Naive thymus-derived CD8-positive, alpha-beta T cell (primary cell): ENCODE data around the gene STEAP1B. TPM values are rescaled to one million over a fixed set of nuclear protein-coding genes. Genes with fewer than 3 reads are reported as not detected.
A peak's percentile ranks its signal among the peaks of the same experiment; 100 is the strongest.
"Not testable (repeated sequence)": the region's sequence is repeated elsewhere in the genome, so short reads cannot be mapped to it uniquely, and the experiment has no call there.

Experiments used
- ATAC-seq, 2 donors: fragments of 150-1000 bp; cut with Tn5 transposase in 1 of 2; sonication (Bioruptor Pico), chemical (Tn5 transposase) in 1 of 2; 1 replicate in 1 of 2; 2 replicates in 1 of 2; pipeline ENCODE4 v1.10.0; 2021; ENCODE audit warnings: mild to moderate bottlenecking in 2 of 2, moderate library complexity in 2 of 2
- POLR2A ChIA-PET: fragments of 350-600 bp; sonication (Branson Sonifier 250); formaldehyde crosslinking; loops from one replicate; lab custom pipeline; 2021; ENCODE audit warnings: antibody characterized with exemption; lab: Charles Lee
- DNase-seq, 10 donors: peaks; one replicate each; pipeline versions ENCODE4 v3.0.0 to v3.0.0-alpha.2; 2020 to 2022
- H3K27ac Mint-ChIP-seq, 10 donors: one replicate each; pipeline ENCODE4 v1.8.0; 2020 to 2022; ENCODE audit warnings: mild to moderate bottlenecking in 10 of 10, mixed read lengths in 10 of 10, moderate library complexity in 4 of 10, inconsistent platforms in 1 of 10
- H3K27me3 Mint-ChIP-seq, 5 donors: one replicate each; pipeline ENCODE4 v1.8.0; 2021 to 2022; ENCODE audit warnings: mixed read lengths in 5 of 5
- H3K36me3 Mint-ChIP-seq, 3 donors: one replicate each; pipeline ENCODE4 v1.8.0; 2020 to 2022; ENCODE audit warnings: mixed read lengths in 3 of 3, mild to moderate bottlenecking in 2 of 3, inconsistent platforms in 1 of 3
- H3K4me1 Mint-ChIP-seq, 4 donors: one replicate each; pipeline ENCODE4 v1.8.0; 2021 to 2022; ENCODE audit warnings: mixed read lengths in 4 of 4
- H3K4me3 Mint-ChIP-seq, 10 donors: one replicate each; pipeline ENCODE4 v1.8.0; 2020 to 2022; ENCODE audit warnings: mild to moderate bottlenecking in 10 of 10, mixed read lengths in 10 of 10, moderate library complexity in 6 of 10, inconsistent platforms in 1 of 10
- H3K9me3 Mint-ChIP-seq, 9 donors: one replicate each; pipeline ENCODE4 v1.8.0; 2020 to 2022; ENCODE audit warnings: mixed read lengths in 9 of 9, mild to moderate bottlenecking in 3 of 9, inconsistent platforms in 1 of 9, moderate library complexity in 1 of 9
- polyA plus RNA-seq, 3 donors: library from polyadenylated mRNA; unstranded; fragments of 300-500 nt; fragmentation: Illumina TruSeq; gene quantifications; one replicate each; pipeline ENCODE4 v1.2.3, GENCODE V29; 2021
- total RNA-seq, 8 experiments: library from RNA in 2 of 8; stranded (reverse) in 2 of 8; gene quantifications; one replicate each; pipeline ENCODE4 v1.2.3 and lab custom pipeline; 2021 to 2026

The STEAP1B gene
- total and polyA plus RNA-seq, 5 experiments from 2014 or later: 0.28 TPM; not detected in 4

- Mint-ChIP-seq H3K4me3 (peak overlapping the region in 1 of 10 donors; percentile 36), H3K4me1 (peaks cover 7 to 29% (median 12%) of the 10 kb centered on the region in 4 donors), H3K36me3 (no peaks in the 10 kb centered on the region), H3K27ac (peak overlapping the region in 2 of 10 donors; percentile 8 to 43), H3K27me3 (peaks cover 0 to 17% (median 0%) of the 10 kb centered on the region in 5 donors), H3K9me3 (no peaks in the 10 kb centered on the region)
- DNase-seq: no peak
- POLR2A ChIA-PET: no interaction called here
- ATAC-seq: no peak
Measured at GRCh38 chr7:22445853-22446252, 54.1 kb downstream of the STEAP1B start.

- Mint-ChIP-seq H3K27ac (peak overlapping the region in 4 of 10 donors; percentile 3 to 43 (median 14)), H3K4me1 (peaks cover 7 to 29% (median 12%) of the 10 kb centered on the region in 4 donors), H3K4me3 (peak overlapping the region in 2 of 10 donors; percentile 36 to 52), H3K36me3 (no peaks in the 10 kb centered on the region), H3K27me3 (peaks cover 0 to 17% (median 0%) of the 10 kb centered on the region in 5 donors), H3K9me3 (no peaks in the 10 kb centered on the region)
- peak in 1 of 10 donors; percentile 3 for DNase-seq
- no peak for ATAC-seq
- POLR2A ChIA-PET: no interaction called here
Measured at GRCh38 chr7:22445140-22445743, 54.7 kb downstream of the STEAP1B start.

- H3K4me1 Mint-ChIP-seq: peaks cover 7 to 29% (median 12%) of the 10 kb centered on the region in 4 donors
Measured at GRCh38 chr7:22444181-22444971, 55.6 kb downstream of the STEAP1B start.

GRCh38 chr7:22443370-22444180, 56.4 kb downstream of the STEAP1B start:
- Mint-ChIP-seq H3K4me3 (no peak overlapping the region), H3K27me3 (peaks cover 0 to 8% (median 0%) of the 10 kb centered on the region in 5 donors), H3K36me3 (no peaks in the 10 kb centered on the region), H3K4me1 (peaks cover 7 to 29% (median 12%) of the 10 kb centered on the region in 4 donors), H3K27ac (no peak overlapping the region), H3K9me3 (no peaks in the 10 kb centered on the region)
- POLR2A ChIA-PET: no interaction called here
- DNase-seq (no peak), ATAC-seq (no peak)

More at GRCh38 chr7:22444181-22444971, 55.6 kb downstream of the STEAP1B start:
- Mint-ChIP-seq H3K4me3 (peak overlapping the region in 2 of 10 donors; percentile 5 to 6), H3K27me3 (peaks cover 0 to 10% (median 0%) of the 10 kb centered on the region in 5 donors), H3K9me3 (no peaks in the 10 kb centered on the region), H3K27ac (peak overlapping the region in 3 of 10 donors; percentile 8 to 67 (median 38)), H3K36me3 (no peaks in the 10 kb centered on the region)
- ATAC-seq (no peak), DNase-seq (no peak)
- POLR2A ChIA-PET: no interaction called here

GRCh38 chr7:22442882-22443369, 57.1 kb downstream of the STEAP1B start:
- H3K4me3 Mint-ChIP-seq: no peak overlapping the region
- H3K27ac Mint-ChIP-seq: no peak overlapping the region
- peaks cover 7 to 28% (median 12%) of the 10 kb centered on the region in 4 donors for H3K4me1 Mint-ChIP-seq
- no peaks in the 10 kb centered on the region for H3K9me3 Mint-ChIP-seq
- DNase-seq (no peak), ATAC-seq (no peak)
- H3K27me3 Mint-ChIP-seq: peaks cover 0 to 11% (median 0%) of the 10 kb centered on the region in 5 donors
- H3K36me3 Mint-ChIP-seq: no peaks in the 10 kb centered on the region
- POLR2A ChIA-PET: no interaction called here

GRCh38 chr7:22442187-22442881, 57.7 kb downstream of the STEAP1B start:
- Mint-ChIP-seq H3K4me3 (no peak overlapping the region), H3K36me3 (no peaks in the 10 kb centered on the region), H3K4me1 (peaks cover 7 to 23% (median 12%) of the 10 kb centered on the region in 4 donors), H3K27ac (no peak overlapping the region), H3K27me3 (peaks cover 0 to 14% (median 0%) of the 10 kb centered on the region in 5 donors), H3K9me3 (no peaks in the 10 kb centered on the region)
- no peak for DNase-seq
- POLR2A ChIA-PET: no interaction called here
- no peak for ATAC-seq

- Mint-ChIP-seq H3K4me1 (peaks cover 7 to 21% (median 12%) of the 10 kb centered on the region in 4 donors), H3K36me3 (no peaks in the 10 kb centered on the region), H3K9me3 (no peaks in the 10 kb centered on the region), H3K4me3 (no peak overlapping the region), H3K27ac (no peak overlapping the region), H3K27me3 (peaks cover 0 to 18% (median 0%) of the 10 kb centered on the region in 5 donors)
- POLR2A ChIA-PET: no interaction called here
- ATAC-seq (no peak), DNase-seq (no peak)
Measured at GRCh38 chr7:22441157-22441556, 58.8 kb downstream of the STEAP1B start.

GRCh38 chr7:22438994-22439393, 61.0 kb downstream of the STEAP1B start:
- POLR2A ChIA-PET: no interaction called here
- H3K9me3 Mint-ChIP-seq: no peaks in the 10 kb centered on the region
- H3K27ac Mint-ChIP-seq: no peak overlapping the region
- peaks cover 0 to 18% (median 0%) of the 10 kb centered on the region in 5 donors for H3K27me3 Mint-ChIP-seq
- H3K36me3 Mint-ChIP-seq: no peaks in the 10 kb centered on the region
- no peak for ATAC-seq
- no peak for DNase-seq
- peaks cover 0 to 8% (median under 1%) of the 10 kb centered on the region in 4 donors for H3K4me1 Mint-ChIP-seq
- no peak overlapping the region for H3K4me3 Mint-ChIP-seq

GRCh38 chr7:22436552-22436951, 63.4 kb downstream of the STEAP1B start:
- POLR2A ChIA-PET, H3K27ac Mint-ChIP-seq, H3K4me1 Mint-ChIP-seq, H3K4me3 Mint-ChIP-seq, DNase-seq, H3K36me3 Mint-ChIP-seq, ATAC-seq, H3K9me3 Mint-ChIP-seq: not testable (repeated sequence)
- peaks cover 0 to 12% (median 0%) of the 10 kb centered on the region in 5 donors for H3K27me3 Mint-ChIP-seq

- Mint-ChIP-seq H3K27ac (no peak overlapping the region), H3K4me1 (peaks cover 0 to 5% (median under 1%) of the 10 kb centered on the region in 4 donors), H3K4me3 (no peak overlapping the region), H3K36me3 (no peaks in the 10 kb centered on the region), H3K9me3 (no peaks in the 10 kb centered on the region), H3K27me3 (peaks cover 0 to 10% (median 0%) of the 10 kb centered on the region in 5 donors)
- DNase-seq (no peak), ATAC-seq (no peak)
- POLR2A ChIA-PET: no interaction called here
Measured at GRCh38 chr7:22435720-22436119, 64.3 kb downstream of the STEAP1B start.

GRCh38 chr7:22435105-22435504, 64.9 kb downstream of the STEAP1B start:
- POLR2A ChIA-PET: no interaction called here
- DNase-seq (no peak), ATAC-seq (no peak)
- H3K9me3 Mint-ChIP-seq: no peaks in the 10 kb centered on the region
- no peaks in the 10 kb centered on the region for H3K36me3 Mint-ChIP-seq
- H3K4me1 Mint-ChIP-seq: peaks cover 0 to 5% (median under 1%) of the 10 kb centered on the region in 4 donors
- H3K27me3 Mint-ChIP-seq: peaks cover 0 to 10% (median 0%) of the 10 kb centered on the region in 5 donors
- peak overlapping the region in 1 of 10 donors; percentile 13 for H3K4me3 Mint-ChIP-seq
- H3K27ac Mint-ChIP-seq: no peak overlapping the region
